ENCODE measurements around the gene HSDL2.
"Not testable (repeated sequence)": the region's sequence is repeated elsewhere in the genome, so short reads cannot be mapped to it uniquely, and the experiment has no call there.

Gene HSDL2

DNA sequence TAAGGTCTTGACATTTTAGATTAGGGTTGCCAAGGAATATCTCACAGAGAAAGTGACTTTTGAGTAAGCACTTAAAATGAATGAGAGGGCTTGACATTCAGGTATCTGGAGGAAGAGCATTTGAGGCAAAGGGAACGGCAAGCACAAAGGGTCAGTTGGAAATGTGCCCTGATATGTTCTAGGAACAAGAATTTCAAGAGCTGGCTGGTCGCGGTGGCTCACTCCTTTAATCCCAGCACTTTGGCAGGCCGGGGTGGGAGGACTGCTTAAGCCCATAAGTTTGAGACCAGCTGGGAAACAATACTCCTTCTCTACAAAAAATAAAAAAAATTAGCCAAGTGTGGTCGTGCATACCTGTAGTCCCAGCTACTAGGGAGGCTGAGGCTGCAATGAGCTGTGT is 123.3 kb downstream of the HSDL2 start:
- DNase-seq = no peak

DNA sequence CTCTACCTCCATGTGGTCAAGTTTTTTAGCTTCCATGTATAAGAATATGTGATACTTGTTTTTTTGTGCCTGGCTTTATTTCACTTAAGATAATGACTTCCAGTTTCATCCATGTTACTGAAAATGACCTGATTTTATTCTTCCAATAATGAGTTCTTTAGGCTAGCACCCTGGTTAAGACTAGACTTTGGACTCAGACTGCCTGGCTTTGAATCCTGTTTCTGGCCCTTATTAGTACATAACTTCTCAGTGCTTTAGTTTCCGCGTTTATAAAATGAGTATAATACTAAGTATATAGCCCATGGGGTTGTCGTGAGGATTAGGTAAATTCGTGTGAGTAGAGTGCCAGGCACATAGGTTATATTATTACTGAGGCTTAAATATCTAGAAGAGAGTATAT is 125.2 kb downstream of the HSDL2 start:
- no peak for DNase-seq

DNA sequence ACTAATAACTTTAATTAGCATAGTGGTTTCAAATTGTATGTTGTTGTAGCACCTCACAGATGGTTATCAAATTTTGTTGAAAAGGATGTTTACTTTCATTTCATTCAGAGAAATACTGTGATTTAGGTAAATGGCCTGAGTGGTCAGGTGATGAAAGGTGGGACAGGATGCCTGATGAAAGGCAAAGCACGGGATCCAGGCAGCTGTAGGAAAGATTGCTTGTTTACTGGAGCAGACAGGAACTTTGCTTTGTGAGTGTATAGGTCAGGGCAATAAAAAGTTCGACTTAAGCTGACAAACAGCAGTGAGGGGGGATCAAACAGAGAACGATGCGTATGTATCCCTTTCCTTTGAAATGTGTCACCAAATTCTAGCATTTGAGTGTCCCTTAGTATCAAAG is 125.7 kb downstream of the HSDL2 start:
- no peak for DNase-seq

DNA sequence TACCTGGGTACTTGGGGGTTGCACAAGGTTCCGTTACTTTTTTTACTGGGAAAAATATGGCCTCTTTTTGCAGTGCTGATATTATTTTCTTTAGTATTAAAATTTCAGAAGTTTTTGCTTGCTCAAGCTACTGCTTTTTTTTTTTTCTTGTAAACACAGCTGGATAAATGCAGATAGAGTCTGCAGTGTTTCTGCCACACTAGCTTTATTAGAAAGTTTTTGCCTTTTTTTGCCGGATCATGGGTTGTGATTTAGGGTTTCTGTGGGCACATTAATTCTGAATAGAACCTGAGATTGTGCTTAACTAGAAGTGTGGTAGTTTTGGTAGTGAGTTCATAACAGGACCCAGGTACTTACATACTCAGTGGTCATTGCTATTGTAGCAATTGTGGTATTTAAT is 126.7 kb downstream of the HSDL2 start:
- DNase-seq = no peak

GRCh38 chr9:112507001-112507680 is 127.2 kb downstream of the HSDL2 start:
- DNase-seq = no peak

DNA sequence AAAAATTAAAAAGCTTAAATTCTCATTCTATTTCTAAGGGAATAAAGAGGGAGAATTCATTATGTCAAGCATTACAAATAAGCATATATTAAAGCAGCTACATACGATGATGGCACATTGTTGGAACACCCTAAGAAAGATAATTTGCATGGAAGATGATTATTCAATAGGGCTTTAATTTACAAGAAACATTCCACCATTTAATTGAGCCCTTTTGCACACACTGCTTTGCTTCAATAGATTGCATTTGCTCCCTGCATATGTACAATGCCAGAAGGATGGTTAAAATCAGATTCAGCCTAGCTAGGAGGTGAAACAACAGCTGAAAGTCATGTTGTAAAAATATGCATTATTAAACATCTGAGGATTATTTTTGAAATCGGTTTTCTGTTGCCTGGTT is 128.5 kb downstream of the HSDL2 start:
- no peak for DNase-seq

GRCh38 chr9:112512377-112512776 is 132.5 kb downstream of the HSDL2 start:
- DNase-seq = not testable (repeated sequence)

DNA sequence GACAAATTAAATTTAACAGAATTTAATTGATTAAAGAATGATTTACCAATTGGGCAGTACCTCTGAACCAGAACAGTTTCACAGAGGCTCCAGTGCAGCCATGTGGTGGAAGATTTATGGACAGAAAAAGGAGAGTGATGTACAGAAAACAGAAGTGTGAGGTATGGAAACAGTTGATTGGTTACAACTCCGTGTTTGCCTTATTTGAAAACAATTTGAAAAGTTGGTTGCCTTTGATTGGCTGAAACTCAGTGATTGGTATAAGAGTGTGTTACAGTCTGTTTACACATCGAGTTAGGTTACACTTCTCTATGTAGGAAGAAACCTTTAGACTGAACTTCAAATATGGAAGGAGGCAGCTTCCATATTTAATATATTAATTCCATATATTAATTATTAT is 136.9 kb downstream of the HSDL2 start:
- no peak for DNase-seq

DNA sequence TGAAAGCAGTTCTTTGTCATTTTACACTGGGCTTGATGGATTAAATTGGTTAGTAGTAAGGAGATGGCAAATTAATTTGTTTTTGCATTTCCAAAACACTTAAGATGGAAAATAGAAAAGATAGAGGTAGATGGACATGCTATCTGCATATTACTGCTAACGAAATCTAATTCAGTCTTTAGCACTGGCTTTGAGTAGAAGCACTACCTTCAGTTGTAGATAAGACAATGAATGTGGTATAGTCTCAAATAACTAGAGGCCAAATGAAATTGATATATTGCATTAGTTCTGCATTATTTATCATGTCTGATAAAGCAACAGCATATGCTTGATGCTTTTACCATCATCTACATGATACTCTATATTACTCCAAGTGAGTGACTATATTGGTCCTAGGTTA is 140.2 kb downstream of the HSDL2 start:
- no peak for DNase-seq

DNA sequence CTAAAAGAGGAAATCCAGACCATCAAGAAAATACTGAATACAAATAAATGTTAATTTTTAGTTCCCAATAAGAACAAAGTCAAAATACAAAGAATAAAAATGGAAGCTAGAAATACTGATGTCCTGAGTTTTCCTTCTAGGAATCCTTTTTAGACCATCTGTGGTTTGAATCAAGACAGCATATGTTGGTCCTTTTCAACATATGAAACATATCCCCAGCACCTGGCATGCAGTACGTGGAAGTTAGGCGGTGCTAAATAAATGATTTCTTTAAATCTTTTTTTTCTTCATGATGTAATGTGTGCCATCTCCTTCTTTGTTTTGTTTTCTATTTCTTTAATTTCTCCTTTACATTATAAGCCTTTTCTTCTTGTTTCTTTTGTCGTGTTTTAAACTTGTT is 140.7 kb downstream of the HSDL2 start:
- no peak for DNase-seq

All from cerebellar nuclear complex (tissue), 1 donor.